NB4 (cell line): ENCODE results near the gene CROT.

Experiments
- POLR2A ChIP-seq: IDR thresholded peaks from 2 replicates; pipeline ENCODE4 v1.6.1; 2011; ENCODE audit warnings: mild to moderate bottlenecking; ENCODE audit not compliant: insufficient read length; ENCODE audit errors: extremely low read depth
- TF ChIP-seq, protein P1 (sequence below): IDR thresholded peaks from one replicate; pipeline ENCODE4 v1.5.1; 2012; ENCODE audit warnings: low read depth, low read length

DNA sequence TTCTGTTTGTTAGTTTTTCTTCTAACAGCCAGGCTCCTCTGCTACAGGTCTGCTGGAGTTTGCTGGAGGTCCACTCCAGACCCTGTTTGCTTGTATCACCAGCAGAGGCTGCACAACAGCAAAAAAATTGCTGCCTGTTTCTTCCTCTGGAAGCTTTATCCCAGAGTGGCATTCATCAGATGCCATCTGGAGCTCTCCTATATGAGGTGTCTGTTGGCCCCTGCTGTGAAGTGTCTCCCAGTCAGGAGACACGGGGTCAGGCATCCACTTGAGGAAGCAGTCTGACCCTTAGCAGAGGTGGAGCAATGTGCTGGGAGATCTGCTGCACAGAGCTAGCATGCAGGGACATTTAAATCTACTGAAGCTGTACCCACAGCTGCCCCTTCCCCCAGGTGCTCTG lies 26.7 kb upstream of the CROT start:
- no peak for TF ChIP-seq POLR2A
- TF ChIP-seq, protein P1, sequence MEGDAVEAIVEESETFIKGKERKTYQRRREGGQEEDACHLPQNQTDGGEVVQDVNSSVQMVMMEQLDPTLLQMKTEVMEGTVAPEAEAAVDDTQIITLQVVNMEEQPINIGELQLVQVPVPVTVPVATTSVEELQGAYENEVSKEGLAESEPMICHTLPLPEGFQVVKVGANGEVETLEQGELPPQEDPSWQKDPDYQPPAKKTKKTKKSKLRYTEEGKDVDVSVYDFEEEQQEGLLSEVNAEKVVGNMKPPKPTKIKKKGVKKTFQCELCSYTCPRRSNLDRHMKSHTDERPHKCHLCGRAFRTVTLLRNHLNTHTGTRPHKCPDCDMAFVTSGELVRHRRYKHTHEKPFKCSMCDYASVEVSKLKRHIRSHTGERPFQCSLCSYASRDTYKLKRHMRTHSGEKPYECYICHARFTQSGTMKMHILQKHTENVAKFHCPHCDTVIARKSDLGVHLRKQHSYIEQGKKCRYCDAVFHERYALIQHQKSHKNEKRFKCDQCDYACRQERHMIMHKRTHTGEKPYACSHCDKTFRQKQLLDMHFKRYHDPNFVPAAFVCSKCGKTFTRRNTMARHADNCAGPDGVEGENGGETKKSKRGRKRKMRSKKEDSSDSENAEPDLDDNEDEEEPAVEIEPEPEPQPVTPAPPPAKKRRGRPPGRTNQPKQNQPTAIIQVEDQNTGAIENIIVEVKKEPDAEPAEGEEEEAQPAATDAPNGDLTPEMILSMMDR, result no peak
